ENCODE data around the gene AGRN. TPM values are rescaled to one million over a fixed set of nuclear protein-coding genes. Genes with fewer than 3 reads are reported as not detected.

The AGRN gene
- total RNA-seq, 1 donor: 30.0 TPM

- H3K27me3 ChIP-seq (ENCODE audit: insufficient read depth, low read length): peaks cover 27% of the 10 kb centered on the region
- H4K20me1 ChIP-seq (ENCODE audit: insufficient read depth, low read length): peaks cover 3% of the 10 kb centered on the region
- H3K4me1 ChIP-seq (ENCODE audit: insufficient read depth, low read length): peaks cover 4% of the 10 kb centered on the region
- no peaks in the 10 kb centered on the region for H3K36me3 ChIP-seq (ENCODE audit: insufficient read depth, low read length)
- TF ChIP-seq CTCF (IDR thresholded peaks at IDR 0.05; ENCODE audit: extremely low read depth, low read depth, low read length): no peak
- no peaks in the 10 kb centered on the region for H3K79me2 ChIP-seq (ENCODE audit: insufficient read depth, low read length)
- H3K9me3 ChIP-seq (ENCODE audit: low read depth, low read length): no peaks in the 10 kb centered on the region
- H3K4me2 ChIP-seq (ENCODE audit: insufficient read depth, low read length): no peak overlapping the region
- no peak overlapping the region for H3K27ac ChIP-seq (ENCODE audit: low read depth, low read length)
- no peak overlapping the region for H3K4me3 ChIP-seq (ENCODE audit: insufficient read depth, low read length)
- DNase-seq (ENCODE audit: insufficient read length, low spot score, missing footprints): peak; percentile 65
- no peak overlapping the region for H2AFZ ChIP-seq (ENCODE audit: low read length)
These were observed 15.5 kb upstream of the AGRN start for GRCh38 chr1:1004420-1004779.

DNA sequence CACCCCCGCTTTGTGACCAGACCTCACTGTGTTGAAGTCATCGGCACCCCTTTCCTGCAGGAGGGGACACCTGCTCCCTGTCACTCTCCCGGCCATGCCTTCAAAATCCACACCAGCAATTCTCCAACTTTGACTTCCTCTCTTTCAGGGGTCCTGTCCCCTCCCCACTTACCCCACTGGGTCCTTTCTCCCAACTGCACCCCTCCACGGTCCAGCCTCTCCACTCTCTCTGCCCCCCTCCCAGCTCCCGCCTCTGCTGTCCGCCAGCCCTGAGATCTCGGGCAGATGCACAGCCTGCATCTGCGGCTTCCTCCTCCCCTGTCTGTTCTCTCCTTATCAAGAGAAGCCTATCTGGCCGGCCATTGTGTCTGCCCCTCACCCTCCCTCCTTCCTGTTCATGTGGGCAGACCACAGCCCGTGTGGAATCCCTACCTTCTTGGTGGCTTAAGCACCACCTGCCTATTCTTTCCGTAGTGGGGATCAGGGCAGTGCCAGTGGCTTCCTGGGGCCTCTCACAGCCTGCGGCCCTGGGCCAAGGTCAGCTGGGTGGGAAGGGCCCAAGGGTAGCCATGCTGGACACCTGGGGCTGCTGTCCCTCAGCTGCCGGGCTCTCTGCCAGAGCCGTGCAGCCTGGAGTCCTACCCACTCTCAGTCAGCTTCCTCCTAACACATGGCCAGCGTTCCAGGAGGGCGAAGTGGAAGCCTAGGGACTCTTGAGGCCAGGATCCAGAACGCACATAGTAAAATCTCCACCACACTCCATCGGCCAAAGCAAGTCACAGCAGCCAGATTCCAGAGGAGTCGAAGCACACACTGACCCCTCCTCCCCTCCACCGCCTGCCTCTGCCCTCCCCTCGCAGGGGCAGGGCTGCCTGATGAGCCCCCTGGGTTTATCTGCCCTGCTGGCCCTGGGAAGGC, 14.9 kb upstream of the AGRN start:
- TF ChIP-seq CTCF (IDR thresholded peaks at IDR 0.05; ENCODE audit: extremely low read depth, low read depth, low read length): no peak
- Histone ChIP-seq H3K27me3 (ENCODE audit: insufficient read depth, low read length) (peaks cover 22% of the 10 kb centered on the region), H3K4me2 (ENCODE audit: insufficient read depth, low read length) (no peak overlapping the region), H3K4me3 (ENCODE audit: insufficient read depth, low read length) (no peak overlapping the region), H3K27ac (ENCODE audit: low read depth, low read length) (no peak overlapping the region), H3K9me3 (ENCODE audit: low read depth, low read length) (no peaks in the 10 kb centered on the region), H2AFZ (ENCODE audit: low read length) (no peak overlapping the region), H4K20me1 (ENCODE audit: insufficient read depth, low read length) (peaks cover 3% of the 10 kb centered on the region), H3K79me2 (ENCODE audit: insufficient read depth, low read length) (no peaks in the 10 kb centered on the region), H3K36me3 (ENCODE audit: insufficient read depth, low read length) (no peaks in the 10 kb centered on the region), H3K4me1 (ENCODE audit: insufficient read depth, low read length) (peaks cover 4% of the 10 kb centered on the region)
- DNase-seq (ENCODE audit: insufficient read length, low spot score, missing footprints): peak; percentile 88

GRCh38 chr1:1005774-1006304, 14.1 kb upstream of the AGRN start:
- no peak overlapping the region for H2AFZ ChIP-seq (ENCODE audit: low read length)
- H3K27ac ChIP-seq (ENCODE audit: low read depth, low read length): no peak overlapping the region
- H3K9me3 ChIP-seq (ENCODE audit: low read depth, low read length): no peaks in the 10 kb centered on the region
- no peaks in the 10 kb centered on the region for H3K79me2 ChIP-seq (ENCODE audit: insufficient read depth, low read length)
- DNase-seq (ENCODE audit: insufficient read length, low spot score, missing footprints): peak; percentile 76
- no peaks in the 10 kb centered on the region for H3K36me3 ChIP-seq (ENCODE audit: insufficient read depth, low read length)
- H3K27me3 ChIP-seq (ENCODE audit: insufficient read depth, low read length): peaks cover 14% of the 10 kb centered on the region
- H3K4me1 ChIP-seq (ENCODE audit: insufficient read depth, low read length): peaks cover 2% of the 10 kb centered on the region
- TF ChIP-seq CTCF (IDR thresholded peaks at IDR 0.05; ENCODE audit: extremely low read depth, low read depth, low read length): no peak
- H3K4me3 ChIP-seq (ENCODE audit: insufficient read depth, low read length): no peak overlapping the region
- no peak overlapping the region for H3K4me2 ChIP-seq (ENCODE audit: insufficient read depth, low read length)
- peaks cover 3% of the 10 kb centered on the region for H4K20me1 ChIP-seq (ENCODE audit: insufficient read depth, low read length)

Measured in osteoblast (primary cell).